HPDE6-E6E7 (cell line): Measurements from ENCODE around the gene ACAA2.

ENCODE experiments used
- DNase-seq: peaks from one replicate; pipeline ENCODE4 v3.0.0; 2011; ENCODE audit warnings: missing footprints; ENCODE audit errors: extremely low spot score

ACAA2 gene

GRCh38 chr18:49813319-49814146 lies at the start of gene ACAA2:
ACAA2 (minus strand) TSS chr18:49813533; CDS start chr18:49813484, 49 bp downstream.
- peak; percentile 73 for DNase-seq

- DNase-seq, result no peak
Measured at GRCh38 chr18:49862656-49863385, 49.5 kb upstream of the ACAA2 start.

- no peak for DNase-seq
Measured at GRCh38 chr18:49861659-49862058, 48.3 kb upstream of the ACAA2 start.

- DNase-seq, result no peak
Measured at GRCh38 chr18:49859725-49860124, 46.4 kb upstream of the ACAA2 start.

- no peak for DNase-seq
Measured at GRCh38 chr18:49859021-49859359, 45.7 kb upstream of the ACAA2 start.

GRCh38 chr18:49858309-49859020 lies 45.1 kb upstream of the ACAA2 start:
- peak; percentile 77 for DNase-seq

- no peak for DNase-seq
Measured at GRCh38 chr18:49857708-49858107, 44.4 kb upstream of the ACAA2 start.

GRCh38 chr18:49856496-49856895 lies 43.2 kb upstream of the ACAA2 start:
- no peak for DNase-seq

GRCh38 chr18:49855711-49856415 lies 42.5 kb upstream of the ACAA2 start:
- DNase-seq, result no peak

- no peak for DNase-seq
Measured at GRCh38 chr18:49854681-49855080, 41.3 kb upstream of the ACAA2 start.

GRCh38 chr18:49853436-49853835 lies 40.1 kb upstream of the ACAA2 start:
- DNase-seq, result no peak

GRCh38 chr18:49853011-49853410 lies 39.7 kb upstream of the ACAA2 start:
- DNase-seq, result no peak

- DNase-seq, result no peak
Measured at GRCh38 chr18:49851624-49852023, 38.3 kb upstream of the ACAA2 start.

GRCh38 chr18:49850636-49851035 lies 37.3 kb upstream of the ACAA2 start:
- DNase-seq, result no peak

GRCh38 chr18:49849331-49850217 lies 36.2 kb upstream of the ACAA2 start:
- peak; percentile 99 for DNase-seq

GRCh38 chr18:49848115-49848514 lies 34.8 kb upstream of the ACAA2 start:
- no peak for DNase-seq

- no peak for DNase-seq
Measured at GRCh38 chr18:49847524-49847923, 34.2 kb upstream of the ACAA2 start.

GRCh38 chr18:49846718-49847470 lies 33.6 kb upstream of the ACAA2 start:
- DNase-seq, result no peak

GRCh38 chr18:49846361-49846662 lies 33.0 kb upstream of the ACAA2 start:
- DNase-seq, result no peak

GRCh38 chr18:49845629-49846360 lies 32.5 kb upstream of the ACAA2 start:
- DNase-seq, result no peak
